CD4-positive, alpha-beta T cell (primary cell): ENCODE measurements around the gene ZNF22. TPM values are rescaled to one million over a fixed set of nuclear protein-coding genes. Genes with fewer than 3 reads are reported as not detected.
A peak's percentile ranks its signal among the peaks of the same experiment; 100 is the strongest.

Source experiments
- ATAC-seq: fragments of 200-7000 bp; cut with Tn5 transposase; one replicate; pipeline ENCODE4 v1.10.0; 2022; ENCODE audit warnings: mild to moderate bottlenecking; ENCODE audit not compliant: poor library complexity
- CTCF ChIA-PET: fragments of 350-600 bp; sonication (Branson Sonifier 250); formaldehyde crosslinking; loops from one replicate; lab custom pipeline; 2021; ENCODE audit warnings: antibody characterized with exemption, inconsistent platforms; lab: Charles Lee
- POLR2A ChIA-PET: fragments of 350-600 bp; sonication (Branson Sonifier 250); formaldehyde crosslinking; loops from one replicate; lab custom pipeline; 2021; ENCODE audit warnings: antibody characterized with exemption, inconsistent platforms; lab: Charles Lee
- DNase-seq, 14 experiments: peaks; one replicate each; pipeline ENCODE4 v3.0.0-alpha.2; 2013 to 2020; ENCODE audit warnings: mixed read lengths in 2 of 14
- H3K27ac ChIP-seq, 2 donors: one replicate each; pipeline versions ENCODE4 v1.5.1 to v1.7.0; 2013; ENCODE audit warnings: low read length in 2 of 2, low read depth in 1 of 2, mild to moderate bottlenecking in 1 of 2
- H3K27me3 ChIP-seq, 2 experiments: 1 replicate in 1 of 2; 2 replicates in 1 of 2; pipeline versions ENCODE4 v1.6.1 to v1.7.0; 2013; ENCODE audit warnings: low read length in 2 of 2, control low read depth in 1 of 2, mild to moderate bottlenecking in 1 of 2, moderate library complexity in 1 of 2; ENCODE audit not compliant: insufficient read depth in 2 of 2, control insufficient read depth in 1 of 2
- H3K36me3 ChIP-seq: one replicate; pipeline ENCODE4 v1.6.1; 2013; ENCODE audit warnings: low read length, control low read depth; ENCODE audit not compliant: insufficient read depth
- H3K4me1 ChIP-seq: one replicate; pipeline ENCODE4 v1.6.1; 2013; ENCODE audit warnings: low read length, control low read depth; ENCODE audit not compliant: insufficient read depth
- H3K4me3 ChIP-seq: one replicate; pipeline ENCODE4 v1.5.1; 2013; ENCODE audit warnings: mild to moderate bottlenecking, low read length, moderate library complexity
- H3K9me3 ChIP-seq, 2 experiments: 1 replicate in 1 of 2; 2 replicates in 1 of 2; pipeline versions ENCODE4 v1.6.1 to v1.7.0; 2013; ENCODE audit warnings: low read length in 2 of 2, mild to moderate bottlenecking in 2 of 2, control low read depth in 1 of 2, moderate library complexity in 1 of 2; ENCODE audit not compliant: control insufficient read depth in 1 of 2, insufficient read depth in 1 of 2
- H3K27ac Mint-ChIP-seq: one replicate; pipeline ENCODE4 v1.8.0; 2020; ENCODE audit warnings: mixed read lengths
- H3K27me3 Mint-ChIP-seq: one replicate; pipeline ENCODE4 v1.8.0; 2021; ENCODE audit warnings: mixed read lengths
- H3K36me3 Mint-ChIP-seq: one replicate; pipeline ENCODE4 v1.8.0; 2021; ENCODE audit warnings: low read depth, mixed read lengths
- H3K4me1 Mint-ChIP-seq: one replicate; pipeline ENCODE4 v1.8.0; 2021; ENCODE audit warnings: low read depth, mixed read lengths
- H3K4me3 Mint-ChIP-seq: one replicate; pipeline ENCODE4 v1.8.0; 2020; ENCODE audit warnings: mild to moderate bottlenecking, mixed read lengths
- H3K9me3 Mint-ChIP-seq: one replicate; pipeline ENCODE4 v1.8.0; 2020; ENCODE audit warnings: mixed read lengths
- CTCF ChIP-seq: fragments of 200-600 bp; IDR thresholded peaks from one replicate; pipeline ENCODE4 v1.8.0; 2022; ENCODE audit warnings: antibody characterized with exemption, mild to moderate bottlenecking
- intact Hi-C, 2 experiments: fragments of 100-400 bp; cut with DNase I in 1 of 2; cut with micrococcal nuclease in 1 of 2; formaldehyde crosslinking; loops; one replicate each; pipeline versions ENCODE4 v1.15.1 to v1.9.0; 2023 to 2025; cut with DNase I, micrococcal nuclease
- total RNA-seq, 174 experiments: library from RNA in 2 of 174; stranded (reverse) in 2 of 174; gene quantifications; one replicate each; pipeline ENCODE4 v1.2.3 and lab custom pipeline; 2021 to 2026

The ZNF22 gene
- total RNA-seq, 2 experiments from 2014 or later: 14.1 to 15.3 TPM

- ATAC-seq: no peak
- Histone ChIP-seq H3K27me3 (no peaks in the 10 kb centered on the region), H3K4me3 (no peak overlapping the region), H3K4me1 (peaks cover 32% of the 10 kb centered on the region), H3K36me3 (no peaks in the 10 kb centered on the region), H3K9me3 (no peaks in the 10 kb centered on the region), H3K27ac (no peak overlapping the region)
- DNase-seq: peak in 1 of 14 experiments; percentile 7
- Mint-ChIP-seq H3K36me3 (no peaks in the 10 kb centered on the region), H3K27ac (no peak overlapping the region), H3K9me3 (no peaks in the 10 kb centered on the region), H3K4me3 (no peak overlapping the region), H3K27me3 (no peaks in the 10 kb centered on the region), H3K4me1 (peaks cover 4% of the 10 kb centered on the region)
- no peak for TF ChIP-seq CTCF
- ChIA-PET POLR2A (interaction anchor here (0.5 to 1.2 kb wide), 3 partner anchors 13 to 23 kb away, joined by 3 to 4 read pairs (median 3); no protein-coding TSS in a partner anchor), CTCF (no interaction called here)
- intact Hi-C loops: loop anchor here in 1 of 2 experiments (5.0 kb wide), 1 partner anchor 1305 kb away; no protein-coding TSS in a partner anchor
Measured at GRCh38 chr10:44977287-44978212, 23.2 kb upstream of the ZNF22 start.

DNA sequence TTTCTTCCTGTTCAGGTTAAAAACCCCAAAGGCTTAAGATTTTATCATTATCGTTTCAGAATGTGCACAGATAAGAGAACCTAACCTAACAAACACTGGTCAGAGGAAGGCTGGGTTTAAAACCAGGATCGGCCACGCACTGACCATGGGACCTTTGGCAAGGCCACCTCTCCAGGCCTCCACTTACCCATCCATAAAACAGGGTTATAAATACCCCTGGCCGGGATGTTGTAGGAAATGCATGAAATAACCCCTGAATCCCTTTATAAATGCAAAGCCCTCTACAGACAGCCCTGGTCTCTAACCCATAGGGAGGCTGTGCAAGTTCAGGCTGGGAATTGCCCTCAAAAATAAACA, 22.5 kb upstream of the ZNF22 start:
- H3K4me3 Mint-ChIP-seq: no peak overlapping the region
- no peak for TF ChIP-seq CTCF
- no peak for ATAC-seq
- Histone ChIP-seq H3K36me3 (no peaks in the 10 kb centered on the region), H3K4me1 (peaks cover 30% of the 10 kb centered on the region), H3K9me3 (no peaks in the 10 kb centered on the region), H3K27ac (no peak overlapping the region), H3K27me3 (no peaks in the 10 kb centered on the region), H3K4me3 (no peak overlapping the region)
- H3K27ac Mint-ChIP-seq: no peak overlapping the region
- intact Hi-C loops: loop anchor here in 1 of 2 experiments (5.0 kb wide), 1 partner anchor 1306 kb away; no protein-coding TSS in a partner anchor
- no peak for DNase-seq
- H3K4me1 Mint-ChIP-seq: peaks cover 4% of the 10 kb centered on the region
- no peaks in the 10 kb centered on the region for H3K9me3 Mint-ChIP-seq
- no peaks in the 10 kb centered on the region for H3K36me3 Mint-ChIP-seq
- ChIA-PET POLR2A (interaction anchor here (0.5 to 1.2 kb wide), 3 partner anchors 14 to 22 kb away, joined by 3 to 4 read pairs (median 3); no protein-coding TSS in a partner anchor), CTCF (no interaction called here)
- H3K27me3 Mint-ChIP-seq: no peaks in the 10 kb centered on the region

GRCh38 chr10:44978570-44979280, 22.0 kb upstream of the ZNF22 start, which contains the start of gene DEPP1:
Gene DEPP1, minus strand, starts transcription at chr10:44978809. Its CDS starts 779 bp downstream, at chr10:44978030.
- Mint-ChIP-seq H3K27me3 (no peaks in the 10 kb centered on the region), H3K36me3 (no peaks in the 10 kb centered on the region), H3K9me3 (no peaks in the 10 kb centered on the region), H3K4me3 (no peak within 1 kb of the TSS), H3K27ac (no peak within 1 kb of the TSS), H3K4me1 (peaks cover 4% of the 10 kb centered on the region)
- Histone ChIP-seq H3K36me3 (no peaks in the 10 kb centered on the region), H3K27me3 (no peaks in the 10 kb centered on the region), H3K9me3 (no peaks in the 10 kb centered on the region), H3K4me1 (peaks cover 24% of the 10 kb centered on the region), H3K27ac (no peak within 1 kb of the TSS), H3K4me3 (no peak within 1 kb of the TSS)
- intact Hi-C loops: loop anchor here in 1 of 2 experiments (5.0 kb wide), 1 partner anchor 1306 kb away; no protein-coding TSS in a partner anchor
- POLR2A ChIA-PET: interaction anchor here (0.5 to 1.2 kb wide), 3 partner anchors 14 to 23 kb away, joined by 3 to 4 read pairs (median 3); no protein-coding TSS in a partner anchor
- DNase-seq (peak in 4 of 14 experiments; percentile 11 to 38 (median 38)), ATAC-seq (peak; percentile 34)
- no peak for TF ChIP-seq CTCF
- CTCF ChIA-PET: no interaction called here
